GM10248 (cell line): ENCODE results near the gene RSPH9.
A peak's percentile ranks its signal among the peaks of the same experiment; 100 is the strongest.

Experiments
- CTCF ChIA-PET: fragments of 300-600 bp; sonication (Branson Sonifier 250); formaldehyde crosslinking; extraction: SDS; loops from one replicate; lab custom pipeline; 2021; ENCODE audit warnings: antibody characterized with exemption; lab: Yijun Ruan, JAX
- POLR2A ChIA-PET: fragments of 350-650 bp; sonication (Branson Sonifier 250); formaldehyde crosslinking; extraction: SDS; loops from one replicate; lab custom pipeline; 2020; ENCODE audit warnings: antibody characterized with exemption; lab: Yijun Ruan, JAX
- DNase-seq: peaks from one replicate; pipeline ENCODE4 v3.0.0; 2012; ENCODE audit errors: extremely low spot score
- CTCF ChIP-seq: IDR thresholded peaks from 2 replicates; pipeline ENCODE4 v1.5.1; 2012; ENCODE audit warnings: mild to moderate bottlenecking, low read depth; ENCODE audit errors: extremely low read depth, missing control alignments, control extremely low read depth

RSPH9 gene, protein sequence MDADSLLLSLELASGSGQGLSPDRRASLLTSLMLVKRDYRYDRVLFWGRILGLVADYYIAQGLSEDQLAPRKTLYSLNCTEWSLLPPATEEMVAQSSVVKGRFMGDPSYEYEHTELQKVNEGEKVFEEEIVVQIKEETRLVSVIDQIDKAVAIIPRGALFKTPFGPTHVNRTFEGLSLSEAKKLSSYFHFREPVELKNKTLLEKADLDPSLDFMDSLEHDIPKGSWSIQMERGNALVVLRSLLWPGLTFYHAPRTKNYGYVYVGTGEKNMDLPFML

DNA sequence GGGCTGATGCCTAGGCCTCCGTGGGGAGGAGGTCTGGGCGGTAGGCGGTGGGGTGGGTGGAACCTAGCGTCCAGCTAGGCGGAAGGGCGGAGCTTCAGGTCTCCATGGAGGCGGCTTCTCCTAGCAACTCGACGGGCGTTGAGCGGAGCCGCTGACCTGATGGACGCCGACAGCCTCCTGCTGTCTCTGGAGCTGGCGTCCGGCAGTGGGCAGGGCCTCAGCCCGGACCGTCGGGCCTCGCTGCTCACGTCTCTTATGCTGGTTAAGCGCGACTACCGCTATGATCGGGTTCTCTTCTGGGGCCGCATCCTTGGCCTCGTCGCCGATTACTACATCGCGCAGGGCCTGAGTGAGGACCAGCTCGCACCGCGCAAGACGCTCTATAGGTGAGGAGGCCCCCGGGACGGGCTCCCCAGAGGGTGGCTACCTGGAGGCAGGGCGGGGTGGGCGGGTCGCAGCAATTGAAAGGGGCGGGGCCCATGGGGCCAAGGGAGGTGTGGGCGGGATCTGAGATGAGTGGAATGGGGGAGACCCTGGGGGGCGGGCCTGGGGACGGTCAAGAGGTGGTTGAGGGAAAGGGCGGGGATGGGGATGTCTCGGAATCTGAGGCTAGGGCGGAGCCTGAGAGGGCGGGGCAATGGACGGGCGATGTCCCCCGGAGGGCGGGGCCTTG is at the start of gene RSPH9:
RSPH9 (plus strand) TSS at position 97 of the 673 bp plus-strand sequence; CDS start at position 160, 63 bp downstream.
- peak; percentile 81 for DNase-seq
- CTCF ChIA-PET: interaction anchor here (1.1 to 4.2 kb wide), 7 partner anchors 8 to 429 kb away, joined by 3 to 42 read pairs (median 5); no protein-coding TSS in a partner anchor
- no peak for TF ChIP-seq CTCF
- POLR2A ChIA-PET: interaction anchor here (0.5 to 0.6 kb wide), 4 partner anchors 8 to 577 kb away, joined by 6 to 7 read pairs (median 7); no protein-coding TSS in a partner anchor

- ChIA-PET CTCF (interaction anchor here (1.3 to 1.7 kb wide), 2 partner anchors 7 to 8 kb away, joined by 3 to 6 read pairs; no protein-coding TSS in a partner anchor), POLR2A (no interaction called here)
- no peak for DNase-seq
- TF ChIP-seq CTCF: no peak
Observed at GRCh38 chr6:43600595-43600994, 44.2 kb upstream of the RSPH9 start.

- POLR2A ChIA-PET: no interaction called here
- CTCF ChIA-PET: interaction anchor here (2.0 kb wide), 1 partner anchor 10 kb away, joined by 4 read pairs; no protein-coding TSS in a partner anchor
- no peak for DNase-seq
- no peak for TF ChIP-seq CTCF
Observed at GRCh38 chr6:43604174-43604573, 40.7 kb upstream of the RSPH9 start.

- no peak for DNase-seq
- ChIA-PET POLR2A (no interaction called here), CTCF (interaction anchor here (0.7 to 3.7 kb wide), 6 partner anchors 9 to 473 kb away, joined by 3 to 16 read pairs (median 4); partner anchors contain the start of genes POLH and XPO5)
- TF ChIP-seq CTCF: no peak
Observed at GRCh38 chr6:43606019-43606418, 38.8 kb upstream of the RSPH9 start.

DNA sequence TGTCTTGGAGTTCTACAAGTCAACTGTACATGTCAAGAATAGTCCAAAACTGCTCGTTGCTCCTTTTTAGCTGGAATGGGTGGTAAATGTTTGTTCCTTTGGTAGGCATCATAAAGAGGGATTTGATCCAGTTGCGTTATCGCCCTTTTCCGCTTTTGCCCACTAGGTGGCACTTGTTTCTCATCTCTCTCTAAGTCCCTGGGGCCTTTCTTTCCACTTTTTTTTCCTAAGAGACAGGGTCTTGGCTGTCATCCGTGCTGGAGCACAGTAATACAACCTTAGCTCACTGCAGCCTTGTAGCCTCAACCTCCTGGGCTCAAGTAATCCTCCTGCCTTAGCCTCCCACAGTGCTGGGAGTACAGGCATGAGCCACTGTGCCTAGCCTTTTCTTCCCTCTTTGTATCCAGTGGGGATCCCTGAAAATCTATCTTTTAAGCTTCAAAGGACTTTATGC is 36.5 kb upstream of the RSPH9 start:
- POLR2A ChIA-PET: no interaction called here

More for the DNA sequence above, 36.5 kb upstream of the RSPH9 start:
- CTCF ChIA-PET: interaction anchor here (0.6 to 3.7 kb wide), 31 partner anchors 8 to 909 kb away, joined by 3 to 37 read pairs (median 6); partner anchors contain the start of genes DNPH1, GTPBP2, POLH and XPO5
- peak; percentile 52 for TF ChIP-seq CTCF
- peak; percentile 56 for DNase-seq
